ENCODE measurements around the gene MCF2L. TPM values are rescaled to one million over a fixed set of nuclear protein-coding genes. Genes with fewer than 3 reads are reported as not detected.
"Not testable (repeated sequence)": the region's sequence is repeated elsewhere in the genome, so short reads cannot be mapped to it uniquely, and the experiment has no call there.

Gene MCF2L
- total RNA-seq, 2 experiments from 2014 or later: 2.8 to 16.4 TPM

GRCh38 chr13:113029487-113030258 lies 60.7 kb downstream of the MCF2L start:
- Histone ChIP-seq H3K27ac (ENCODE audit: low read depth, low read length, poor library complexity, severe bottlenecking) (no peak overlapping the region), H4K20me1 (ENCODE audit: insufficient read depth, low read length) (no peaks in the 10 kb centered on the region), H3K79me2 (ENCODE audit: insufficient read depth, low read depth, low read length) (no peaks in the 10 kb centered on the region), H3K36me3 (ENCODE audit: insufficient read depth, low read length) (no peaks in the 10 kb centered on the region), H3K9me2 (ENCODE audit: insufficient read depth, low read length) (no peaks in the 10 kb centered on the region), H3K4me3 (ENCODE audit: low read depth, low read length, poor library complexity, severe bottlenecking) (no peak overlapping the region), H2AFZ (ENCODE audit: low read length) (no peak overlapping the region), H3K9me3 (ENCODE audit: low read length) (no peaks in the 10 kb centered on the region), H3K4me1 (ENCODE audit: insufficient read depth, low read length, poor library complexity, severe bottlenecking) (no peaks in the 10 kb centered on the region), H3K4me2 (ENCODE audit: low read length) (no peak overlapping the region)
- BruUV-seq (replicated peaks): no TSS peak
- intact Hi-C loops (cut with micrococcal nuclease; ENCODE audit: unreplicated experiment): loop anchor here (1.0 kb wide), 1 partner anchor 87 kb away; no protein-coding TSS in a partner anchor
- POLR2A ChIA-PET: no interaction called here
- TF ChIP-seq, protein P1, sequence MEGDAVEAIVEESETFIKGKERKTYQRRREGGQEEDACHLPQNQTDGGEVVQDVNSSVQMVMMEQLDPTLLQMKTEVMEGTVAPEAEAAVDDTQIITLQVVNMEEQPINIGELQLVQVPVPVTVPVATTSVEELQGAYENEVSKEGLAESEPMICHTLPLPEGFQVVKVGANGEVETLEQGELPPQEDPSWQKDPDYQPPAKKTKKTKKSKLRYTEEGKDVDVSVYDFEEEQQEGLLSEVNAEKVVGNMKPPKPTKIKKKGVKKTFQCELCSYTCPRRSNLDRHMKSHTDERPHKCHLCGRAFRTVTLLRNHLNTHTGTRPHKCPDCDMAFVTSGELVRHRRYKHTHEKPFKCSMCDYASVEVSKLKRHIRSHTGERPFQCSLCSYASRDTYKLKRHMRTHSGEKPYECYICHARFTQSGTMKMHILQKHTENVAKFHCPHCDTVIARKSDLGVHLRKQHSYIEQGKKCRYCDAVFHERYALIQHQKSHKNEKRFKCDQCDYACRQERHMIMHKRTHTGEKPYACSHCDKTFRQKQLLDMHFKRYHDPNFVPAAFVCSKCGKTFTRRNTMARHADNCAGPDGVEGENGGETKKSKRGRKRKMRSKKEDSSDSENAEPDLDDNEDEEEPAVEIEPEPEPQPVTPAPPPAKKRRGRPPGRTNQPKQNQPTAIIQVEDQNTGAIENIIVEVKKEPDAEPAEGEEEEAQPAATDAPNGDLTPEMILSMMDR (conservative IDR thresholded peaks at IDR 0.05; ENCODE audit: low read length): peak; percentile 78
- no peak for TF ChIP-seq EZH2phosphoT487 (IDR thresholded peaks at IDR 0.05; ENCODE audit: borderline replicate concordance, low read depth, low read length)
- CTCF ChIA-PET (ENCODE audit: unreplicated experiment): no interaction called here
- DNase-seq (ENCODE audit: low spot score): peak; percentile 34

DNA sequence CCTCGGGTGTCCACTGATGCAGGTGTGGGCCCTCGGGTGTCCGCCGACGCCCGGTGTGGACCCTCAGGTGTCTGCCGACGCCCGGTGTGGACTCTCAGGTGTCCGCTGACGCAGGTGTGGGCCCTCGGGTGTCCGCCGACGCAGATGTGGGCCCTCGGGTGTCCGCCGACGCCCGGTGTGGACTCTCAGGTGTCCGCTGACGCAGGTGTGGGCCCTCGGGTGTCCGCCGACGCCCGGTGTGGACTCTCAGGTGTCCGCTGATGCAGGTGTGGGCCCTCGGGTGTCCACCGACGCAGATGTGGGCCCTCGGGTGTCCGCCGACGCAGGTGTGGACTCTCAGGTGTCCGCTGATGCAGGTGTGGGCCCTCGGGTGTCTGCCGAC lies 61.2 kb downstream of the MCF2L start:
- POLR2A ChIA-PET; DNase-seq (ENCODE audit: low spot score); H3K79me2 ChIP-seq (ENCODE audit: insufficient read depth, low read depth, low read length); H3K9me2 ChIP-seq (ENCODE audit: insufficient read depth, low read length); H3K9me3 ChIP-seq (ENCODE audit: low read length); intact Hi-C loops (cut with micrococcal nuclease; ENCODE audit: unreplicated experiment); CTCF ChIA-PET (ENCODE audit: unreplicated experiment); H3K4me2 ChIP-seq (ENCODE audit: low read length); H4K20me1 ChIP-seq (ENCODE audit: insufficient read depth, low read length); H3K36me3 ChIP-seq (ENCODE audit: insufficient read depth, low read length); H3K4me1 ChIP-seq (ENCODE audit: insufficient read depth, low read length, poor library complexity, severe bottlenecking); BruUV-seq (replicated peaks); H3K4me3 ChIP-seq (ENCODE audit: low read depth, low read length, poor library complexity, severe bottlenecking); H3K27ac ChIP-seq (ENCODE audit: low read depth, low read length, poor library complexity, severe bottlenecking); H2AFZ ChIP-seq (ENCODE audit: low read length): not testable (repeated sequence)

- Histone ChIP-seq H3K4me2 (ENCODE audit: low read length) (no peak overlapping the region), H2AFZ (ENCODE audit: low read length) (no peak overlapping the region), H3K9me2 (ENCODE audit: insufficient read depth, low read length) (no peaks in the 10 kb centered on the region), H4K20me1 (ENCODE audit: insufficient read depth, low read length) (no peaks in the 10 kb centered on the region), H3K9me3 (ENCODE audit: low read length) (no peaks in the 10 kb centered on the region), H3K79me2 (ENCODE audit: insufficient read depth, low read depth, low read length) (no peaks in the 10 kb centered on the region), H3K27ac (ENCODE audit: low read depth, low read length, poor library complexity, severe bottlenecking) (no peak overlapping the region), H3K4me1 (ENCODE audit: insufficient read depth, low read length, poor library complexity, severe bottlenecking) (no peaks in the 10 kb centered on the region), H3K4me3 (ENCODE audit: low read depth, low read length, poor library complexity, severe bottlenecking) (no peak overlapping the region), H3K36me3 (ENCODE audit: insufficient read depth, low read length) (no peaks in the 10 kb centered on the region)
- BruUV-seq (replicated peaks): no TSS peak
- no peak for DNase-seq (ENCODE audit: low spot score)
- intact Hi-C loops (cut with micrococcal nuclease; ENCODE audit: unreplicated experiment): no loop called here
- no peak for TF ChIP-seq EZH2phosphoT487 (IDR thresholded peaks at IDR 0.05; ENCODE audit: borderline replicate concordance, low read depth, low read length)
- TF ChIP-seq, protein P1 (conservative IDR thresholded peaks at IDR 0.05; ENCODE audit: low read length): no peak
- ChIA-PET CTCF (ENCODE audit: unreplicated experiment) (no interaction called here), POLR2A (no interaction called here)
Observed at GRCh38 chr13:113031465-113031864, 62.5 kb downstream of the MCF2L start.

Measured in OCI-LY7 (cell line).